Measurements from ENCODE around the gene EIF4E1B. TPM values are rescaled to one million over a fixed set of nuclear protein-coding genes. Genes with fewer than 3 reads are reported as not detected.

The EIF4E1B gene
- total RNA-seq, 2 experiments from 2014 or later: not detected

DNA sequence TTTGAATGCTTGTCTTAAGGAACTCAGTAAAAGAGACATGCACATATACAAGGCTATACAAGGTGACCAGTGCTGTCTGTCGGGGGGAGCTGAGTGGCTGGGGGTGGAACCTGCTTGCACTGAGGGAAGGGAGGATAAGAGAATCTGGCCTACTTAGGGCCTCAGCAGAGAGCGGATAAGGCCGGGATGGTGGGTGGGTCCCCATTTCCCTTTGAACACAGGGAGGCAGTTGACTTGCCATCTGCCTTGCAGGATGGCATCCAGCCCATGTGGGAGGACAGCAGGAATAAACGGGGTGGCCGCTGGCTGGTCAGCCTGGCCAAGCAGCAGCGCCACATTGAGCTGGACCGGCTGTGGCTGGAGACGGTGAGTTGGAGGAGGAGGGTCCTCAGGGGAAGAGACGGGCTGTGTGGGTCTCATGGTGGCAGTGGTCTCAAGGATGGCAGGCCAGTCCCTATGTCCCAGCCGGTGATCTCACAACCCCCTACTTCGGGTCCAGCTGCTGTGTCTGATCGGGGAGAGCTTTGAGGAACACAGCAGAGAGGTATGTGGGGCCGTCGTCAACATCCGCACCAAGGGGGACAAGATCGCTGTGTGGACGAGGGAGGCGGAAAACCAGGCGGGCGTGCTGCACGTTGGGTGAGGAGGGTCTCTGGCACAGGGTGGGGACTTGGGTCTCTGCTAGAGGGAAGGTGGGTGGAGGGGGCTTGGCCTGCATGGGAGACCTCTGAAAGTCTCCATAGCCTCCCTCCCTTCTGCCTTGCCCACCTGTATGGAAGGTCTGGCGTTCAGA is 14.6 kb downstream of the EIF4E1B start:
- H3K9me3 Mint-ChIP-seq: no peaks in the 10 kb centered on the region
- H3K4me1 Mint-ChIP-seq: peaks cover 26% of the 10 kb centered on the region
- no peak for DNase-seq
- no peaks in the 10 kb centered on the region for H3K36me3 Mint-ChIP-seq
- H3K4me3 Mint-ChIP-seq: no peak overlapping the region
- H3K27ac Mint-ChIP-seq: no peak overlapping the region
- no peaks in the 10 kb centered on the region for H3K27me3 Mint-ChIP-seq

DNA sequence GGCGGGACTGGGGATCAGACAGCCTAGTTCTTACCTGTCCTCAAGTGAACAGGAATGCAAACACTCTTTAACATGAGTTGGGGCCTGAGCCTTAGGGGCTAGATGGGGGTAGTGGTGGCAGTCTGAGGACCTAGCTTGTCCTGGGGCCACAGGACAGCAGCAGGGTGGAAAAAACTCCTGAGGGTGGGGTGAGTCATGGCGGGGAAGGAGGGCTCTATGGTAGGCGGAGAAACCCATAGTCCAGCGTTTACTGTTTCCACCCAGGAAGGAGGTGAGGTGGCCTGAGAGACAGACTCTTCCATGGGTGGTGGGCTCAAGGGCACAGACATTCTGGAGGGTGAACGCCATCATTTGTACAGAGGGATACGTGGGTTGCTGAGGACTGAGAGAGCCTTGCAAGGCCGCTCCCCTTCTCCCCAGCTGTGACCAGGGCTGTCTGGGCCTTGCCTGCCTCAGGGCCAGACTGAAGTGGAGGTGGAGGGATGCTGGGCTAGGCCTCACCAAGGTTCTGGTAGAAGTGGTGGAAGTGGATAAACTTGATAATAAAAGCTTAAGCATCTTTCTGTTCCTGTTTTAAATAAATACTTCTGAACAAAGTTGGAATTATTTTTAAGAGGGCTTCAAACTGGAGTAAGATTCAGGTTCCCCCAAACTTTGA is 15.7 kb downstream of the EIF4E1B start:
- Mint-ChIP-seq H3K4me3 (peak overlapping the region; percentile 76), H3K4me1 (peaks cover 33% of the 10 kb centered on the region), H3K36me3 (peaks cover 5% of the 10 kb centered on the region), H3K9me3 (no peaks in the 10 kb centered on the region), H3K27me3 (peaks cover 5% of the 10 kb centered on the region), H3K27ac (peak overlapping the region; percentile 80)
- no peak for DNase-seq

DNA sequence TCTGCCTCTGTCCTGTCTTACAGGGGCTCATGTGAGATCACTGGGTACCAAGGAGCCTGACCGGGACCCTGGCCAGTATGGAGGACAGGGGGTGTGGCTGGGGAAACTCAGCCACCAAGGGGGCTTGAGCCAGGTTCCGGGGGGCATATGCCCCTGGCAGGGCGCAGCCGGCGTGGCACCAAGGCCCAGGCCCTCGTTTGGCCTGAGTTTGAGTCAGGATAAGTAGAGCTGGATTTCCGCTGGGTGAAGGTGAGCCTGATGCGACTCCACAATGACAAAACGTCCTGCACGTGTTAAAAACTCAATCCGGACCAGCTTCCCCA is 16.2 kb downstream of the EIF4E1B start:
- Mint-ChIP-seq H3K27me3 (peaks cover 5% of the 10 kb centered on the region), H3K4me1 (peaks cover 37% of the 10 kb centered on the region), H3K27ac (peak overlapping the region; percentile 80), H3K9me3 (no peaks in the 10 kb centered on the region), H3K36me3 (peaks cover 8% of the 10 kb centered on the region), H3K4me3 (peak overlapping the region; percentile 76)
- DNase-seq: no peak

DNA sequence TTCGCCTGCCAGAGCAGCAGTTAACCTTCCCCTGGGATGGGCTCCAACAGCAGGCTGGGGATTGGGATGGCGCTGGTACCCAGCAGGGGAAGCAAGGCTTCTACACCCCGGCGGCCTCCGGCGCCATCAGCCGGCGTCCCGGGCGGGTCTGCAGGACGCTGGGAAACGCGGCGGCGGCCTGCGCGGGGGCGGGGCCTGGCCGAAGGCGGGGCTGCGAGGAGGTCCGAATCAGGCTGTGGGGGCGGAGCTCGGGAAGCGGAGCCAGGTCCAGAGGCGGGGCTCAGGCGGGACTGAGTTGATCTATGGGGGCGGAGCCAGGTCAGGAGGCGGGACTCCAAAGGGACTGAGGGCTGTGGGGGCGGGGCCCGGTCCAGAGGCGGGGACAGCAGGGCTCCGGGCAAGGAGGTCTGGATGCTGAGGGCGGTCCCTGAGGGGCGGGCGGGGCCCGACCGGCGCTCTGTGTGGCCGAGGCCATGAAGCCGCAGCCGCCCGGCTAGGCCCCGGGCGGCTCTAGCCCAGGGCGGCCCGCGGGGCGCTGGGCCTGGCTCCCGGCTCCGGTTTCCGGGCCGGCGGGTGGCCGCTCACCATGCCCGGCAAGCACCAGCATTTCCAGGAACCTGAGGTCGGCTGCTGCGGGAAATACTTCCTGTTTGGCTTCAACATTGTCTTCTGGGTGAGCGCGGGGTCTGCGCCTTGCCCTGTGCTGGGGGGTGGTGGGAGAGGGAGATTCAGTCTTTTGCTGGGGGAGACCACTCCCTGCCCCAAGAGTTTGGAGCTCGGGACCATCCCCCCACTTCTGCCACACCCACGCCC is 16.8 kb downstream of the EIF4E1B start, which contains the start of gene TSPAN17:
TSPAN17 (plus strand) TSS at position 455 of the 813 bp plus-strand sequence; CDS start at position 587, 132 bp downstream.
- peaks cover 5% of the 10 kb centered on the region for H3K27me3 Mint-ChIP-seq
- peak within 1 kb of the TSS; percentile 86 for H3K27ac Mint-ChIP-seq
- peaks cover 8% of the 10 kb centered on the region for H3K36me3 Mint-ChIP-seq
- peaks cover 39% of the 10 kb centered on the region for H3K4me1 Mint-ChIP-seq
- peak; percentile 99 for DNase-seq
- peak within 1 kb of the TSS; percentile 86 for H3K4me3 Mint-ChIP-seq
- no peaks in the 10 kb centered on the region for H3K9me3 Mint-ChIP-seq

DNA sequence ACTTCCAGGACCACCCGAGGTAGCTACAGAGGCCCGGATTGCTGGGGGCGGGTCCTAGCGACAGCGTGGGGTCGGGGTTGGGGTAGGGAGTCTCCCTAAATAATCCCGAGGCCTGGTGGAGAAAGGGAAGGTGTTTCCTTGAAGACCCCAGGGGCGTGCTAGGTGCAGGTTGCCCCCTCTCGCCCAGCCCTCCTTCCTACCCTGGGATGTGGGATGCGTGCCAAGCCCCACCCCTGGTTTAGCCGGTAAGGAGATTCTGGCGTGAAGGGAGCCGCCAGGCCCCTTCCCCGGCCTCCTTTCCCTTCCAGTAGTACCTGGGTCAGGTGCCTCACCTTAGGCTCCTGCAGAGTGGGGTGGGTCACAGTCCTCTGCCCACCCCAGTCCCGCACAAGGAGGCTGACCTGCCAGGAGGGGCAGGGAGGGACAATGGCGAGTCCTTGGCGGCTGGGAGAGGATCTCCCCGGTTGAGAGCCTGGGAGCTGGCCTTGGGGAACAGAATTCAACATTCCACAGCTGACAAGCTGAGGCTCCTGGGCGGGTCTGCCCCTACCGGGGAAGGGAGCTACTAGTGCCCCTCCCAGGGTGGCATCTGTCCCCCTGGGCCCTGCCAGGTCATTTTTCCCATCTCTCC is 17.5 kb downstream of the EIF4E1B start:
- peaks cover 44% of the 10 kb centered on the region for H3K4me1 Mint-ChIP-seq
- peak overlapping the region; percentile 86 for H3K4me3 Mint-ChIP-seq
- H3K36me3 Mint-ChIP-seq: peaks cover 10% of the 10 kb centered on the region
- H3K27ac Mint-ChIP-seq: peak overlapping the region; percentile 86
- no peak for DNase-seq
- H3K9me3 Mint-ChIP-seq: no peaks in the 10 kb centered on the region
- peaks cover 5% of the 10 kb centered on the region for H3K27me3 Mint-ChIP-seq

DNA sequence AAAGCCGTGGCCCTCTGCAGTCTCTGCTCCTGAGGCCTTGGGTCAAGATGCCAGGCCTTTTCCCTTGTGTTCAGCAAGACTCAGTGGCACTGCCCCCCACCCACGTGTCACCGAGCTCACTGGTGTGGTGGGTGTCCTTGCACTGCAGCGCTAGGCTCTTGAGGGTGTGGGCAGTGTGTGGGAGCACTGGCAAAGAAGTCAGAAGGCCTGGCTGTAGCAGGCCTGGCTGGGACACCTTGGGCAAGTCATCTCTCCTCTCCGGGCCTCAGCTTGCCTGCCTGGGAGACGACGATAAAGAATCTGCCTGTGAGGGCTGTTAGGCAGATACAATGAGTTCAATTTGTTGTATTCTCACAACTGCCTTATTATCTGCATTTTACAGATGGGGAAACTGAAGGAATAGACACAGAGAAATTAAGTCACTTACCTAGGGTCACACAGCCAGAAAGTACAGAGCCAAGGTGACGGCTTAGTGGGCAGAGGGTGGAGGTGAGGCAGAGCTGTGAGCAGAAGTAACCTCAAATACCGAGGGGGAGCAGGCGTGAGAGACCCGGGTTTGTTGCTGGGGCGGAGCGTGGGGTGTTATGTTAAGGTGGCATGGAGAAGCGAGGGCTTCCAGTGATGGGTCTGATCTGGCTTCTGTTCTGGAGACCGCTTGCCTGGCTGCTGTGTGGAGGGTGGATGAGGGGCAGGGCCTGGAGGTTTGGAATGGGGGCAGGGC is 18.2 kb downstream of the EIF4E1B start:
- peaks cover 16% of the 10 kb centered on the region for H3K36me3 Mint-ChIP-seq
- DNase-seq: peak; percentile 44
- H3K4me3 Mint-ChIP-seq: peak overlapping the region; percentile 86
- peaks cover 5% of the 10 kb centered on the region for H3K27me3 Mint-ChIP-seq
- peaks cover 51% of the 10 kb centered on the region for H3K4me1 Mint-ChIP-seq
- H3K27ac Mint-ChIP-seq: peak overlapping the region; percentile 46
- no peaks in the 10 kb centered on the region for H3K9me3 Mint-ChIP-seq

DNA sequence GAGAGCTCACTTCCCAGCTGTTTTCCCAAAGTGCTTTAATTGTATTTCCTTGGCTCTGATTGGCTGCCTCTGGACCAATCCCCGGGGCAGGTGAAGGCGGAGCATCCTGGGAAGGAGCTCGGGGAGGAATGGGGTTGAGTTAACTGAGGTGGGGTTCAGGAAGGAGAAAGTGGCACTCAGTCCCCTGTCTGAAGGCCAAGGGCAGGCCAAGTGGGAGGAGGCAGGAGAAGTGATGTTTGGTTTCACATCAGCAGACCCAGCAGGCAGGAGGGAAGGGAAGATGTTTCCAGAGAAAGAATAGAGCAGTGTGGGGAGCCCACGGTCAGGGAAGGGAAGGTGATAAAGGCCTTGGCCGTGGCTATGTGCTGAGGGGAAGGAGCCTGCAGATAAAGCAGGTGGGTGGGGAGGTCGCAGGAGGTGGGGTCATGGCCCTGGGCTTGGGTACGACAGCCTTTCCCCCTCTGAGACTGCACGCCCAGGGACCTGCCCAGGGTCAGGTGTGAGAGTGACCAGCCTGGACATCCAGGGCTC is 19.9 kb downstream of the EIF4E1B start:
- Mint-ChIP-seq H3K27me3 (peaks cover 5% of the 10 kb centered on the region), H3K4me3 (no peak overlapping the region), H3K9me3 (no peaks in the 10 kb centered on the region), H3K27ac (no peak overlapping the region), H3K36me3 (peaks cover 16% of the 10 kb centered on the region), H3K4me1 (peaks cover 60% of the 10 kb centered on the region)
- DNase-seq: no peak

DNA sequence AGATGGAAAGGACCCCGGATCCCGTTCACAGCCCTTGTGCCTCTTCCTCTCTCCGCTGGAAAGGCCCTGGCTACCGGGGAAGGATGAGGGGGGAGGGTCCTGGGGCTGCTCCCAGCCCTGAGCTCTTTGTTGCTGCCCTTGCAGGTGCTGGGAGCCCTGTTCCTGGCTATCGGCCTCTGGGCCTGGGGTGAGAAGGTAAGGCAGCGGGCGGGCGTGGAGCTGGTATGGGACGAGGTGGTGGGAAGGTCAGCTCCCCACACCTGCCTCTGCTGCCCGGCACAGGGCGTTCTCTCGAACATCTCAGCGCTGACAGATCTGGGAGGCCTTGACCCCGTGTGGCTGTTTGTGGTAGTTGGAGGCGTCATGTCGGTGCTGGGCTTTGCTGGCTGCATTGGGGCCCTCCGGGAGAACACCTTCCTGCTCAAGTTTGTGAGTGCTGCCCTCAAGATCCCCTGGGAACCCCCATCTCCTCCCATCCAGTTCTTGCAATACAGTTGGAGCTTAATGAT is 21.1 kb downstream of the EIF4E1B start:
- Mint-ChIP-seq H3K27me3 (peaks cover 5% of the 10 kb centered on the region), H3K4me3 (no peak overlapping the region), H3K27ac (no peak overlapping the region), H3K36me3 (peaks cover 16% of the 10 kb centered on the region), H3K9me3 (no peaks in the 10 kb centered on the region), H3K4me1 (peaks cover 53% of the 10 kb centered on the region)
- no peak for DNase-seq

DNA sequence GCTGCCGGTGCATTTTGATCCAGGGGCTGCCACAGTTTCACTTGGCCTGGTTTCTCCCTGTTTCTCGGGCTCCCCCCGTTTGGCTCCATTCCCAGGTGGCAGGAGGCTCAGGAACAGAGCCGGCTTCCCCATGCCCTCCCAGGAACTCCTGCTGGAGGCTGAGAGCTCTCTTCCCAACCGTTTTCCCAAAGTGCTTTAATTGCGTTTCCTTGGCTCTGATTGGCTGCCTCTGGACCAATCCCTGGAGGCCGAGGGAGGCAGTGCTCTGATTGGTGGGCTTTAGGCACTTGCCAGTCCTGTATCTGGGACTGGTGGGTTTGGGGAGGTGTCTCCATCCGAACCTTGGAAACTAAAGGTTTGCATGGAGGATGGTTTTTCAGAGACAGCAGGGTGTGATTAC is 21.7 kb downstream of the EIF4E1B start:
- Mint-ChIP-seq H3K36me3 (peaks cover 16% of the 10 kb centered on the region), H3K9me3 (no peaks in the 10 kb centered on the region), H3K4me1 (peaks cover 49% of the 10 kb centered on the region), H3K4me3 (no peak overlapping the region), H3K27me3 (peaks cover 5% of the 10 kb centered on the region), H3K27ac (no peak overlapping the region)
- DNase-seq: no peak

DNA sequence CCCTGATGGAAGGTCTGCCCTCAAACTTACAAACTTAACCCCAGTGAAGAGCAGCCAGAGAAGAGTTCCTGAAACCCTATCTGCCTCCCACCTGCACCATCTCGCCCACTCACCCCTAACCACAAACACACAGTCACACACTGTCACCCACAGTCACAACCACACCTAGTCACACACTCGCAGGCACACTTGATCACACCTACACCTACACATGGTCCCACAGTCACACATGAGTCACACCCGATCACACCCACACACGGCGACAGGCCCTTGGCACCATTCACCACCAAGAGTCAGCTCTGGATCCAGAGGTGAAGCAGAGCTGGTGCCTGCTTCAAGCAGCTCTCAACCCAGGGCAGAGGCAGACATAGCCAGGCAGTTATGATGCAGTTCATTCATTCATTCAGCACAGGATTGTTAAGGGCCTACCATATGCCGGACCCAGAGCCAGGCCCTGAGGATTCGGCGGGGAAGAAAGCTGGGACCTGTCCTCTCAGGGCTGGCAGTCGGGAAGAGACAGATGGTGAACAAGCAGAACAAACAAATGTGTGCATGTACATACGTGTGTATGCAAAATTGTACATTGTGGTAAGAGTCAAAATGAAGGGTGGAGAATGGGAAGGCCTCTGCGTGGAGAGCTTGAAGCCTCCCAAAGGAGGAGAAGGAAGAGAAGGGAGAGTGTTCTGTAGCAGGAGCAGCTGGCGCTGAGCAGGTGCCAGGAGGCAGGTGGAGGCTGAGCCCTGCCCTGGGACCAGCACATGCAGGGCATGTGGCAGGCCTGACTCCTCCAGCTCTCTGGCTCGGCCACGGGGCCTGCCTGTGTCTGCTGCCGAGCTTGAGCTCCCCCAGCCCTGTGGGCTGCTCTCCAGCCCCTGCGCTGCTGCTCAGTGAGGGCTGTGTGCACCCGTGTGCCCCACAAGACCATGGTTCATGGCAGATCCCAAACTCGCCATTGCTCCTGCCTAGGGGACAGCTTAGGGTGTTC is 23.2 kb downstream of the EIF4E1B start:
- peaks cover 5% of the 10 kb centered on the region for H3K27me3 Mint-ChIP-seq
- peak overlapping the region; percentile 51 for H3K27ac Mint-ChIP-seq
- H3K9me3 Mint-ChIP-seq: no peaks in the 10 kb centered on the region
- H3K36me3 Mint-ChIP-seq: peaks cover 16% of the 10 kb centered on the region
- DNase-seq: peak; percentile 85
- H3K4me1 Mint-ChIP-seq: peaks cover 55% of the 10 kb centered on the region
- H3K4me3 Mint-ChIP-seq: no peak overlapping the region

DNA sequence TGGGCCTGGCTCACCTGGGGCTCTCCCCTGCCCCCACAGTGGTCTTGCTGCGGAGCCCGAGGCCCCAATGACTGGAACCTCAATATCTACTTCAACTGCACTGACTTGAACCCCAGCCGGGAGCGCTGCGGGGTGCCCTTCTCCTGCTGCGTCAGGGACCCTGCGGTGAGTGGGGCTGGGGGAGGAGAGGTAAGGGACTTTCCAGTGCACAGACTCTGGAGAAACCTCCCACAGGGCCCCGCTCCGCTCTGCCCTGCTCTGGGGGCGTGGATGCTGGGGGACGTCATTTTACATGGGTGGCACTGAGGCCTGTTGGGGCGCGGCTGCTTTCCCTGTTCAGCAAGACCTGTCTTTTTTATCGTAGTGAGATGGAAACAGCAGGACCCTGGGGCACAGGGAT is 24.4 kb downstream of the EIF4E1B start:
- Mint-ChIP-seq H3K27ac (no peak overlapping the region), H3K36me3 (peaks cover 16% of the 10 kb centered on the region), H3K4me1 (peaks cover 55% of the 10 kb centered on the region), H3K4me3 (no peak overlapping the region), H3K9me3 (no peaks in the 10 kb centered on the region), H3K27me3 (peaks cover 5% of the 10 kb centered on the region)
- peak; percentile 12 for DNase-seq

DNA sequence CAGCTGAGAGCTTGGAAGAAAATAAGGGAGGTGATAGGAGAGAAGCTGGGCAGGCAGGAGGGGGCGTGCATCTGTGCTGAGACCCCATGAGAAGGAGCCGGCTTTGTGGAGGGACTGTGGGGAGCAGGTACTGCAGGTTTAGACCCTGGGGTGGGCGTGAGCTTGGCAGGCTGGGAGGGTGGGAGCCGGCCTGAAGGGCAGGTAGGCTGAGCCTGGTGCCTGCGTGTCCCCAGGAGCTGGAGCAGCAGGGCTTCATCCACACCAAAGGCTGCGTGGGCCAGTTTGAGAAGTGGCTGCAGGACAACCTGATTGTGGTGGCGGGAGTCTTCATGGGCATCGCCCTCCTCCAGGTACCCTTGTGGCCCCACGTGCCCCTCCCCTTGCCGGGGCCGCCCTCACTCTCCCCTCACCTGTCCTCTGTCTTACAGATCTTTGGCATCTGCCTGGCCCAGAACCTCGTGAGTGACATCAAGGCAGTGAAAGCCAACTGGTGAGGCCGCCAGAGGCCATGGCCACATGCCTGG is 26.1 kb downstream of the EIF4E1B start:
- Mint-ChIP-seq H3K27me3 (no peaks in the 10 kb centered on the region), H3K4me1 (peaks cover 52% of the 10 kb centered on the region), H3K27ac (no peak overlapping the region), H3K36me3 (peaks cover 8% of the 10 kb centered on the region), H3K4me3 (no peak overlapping the region), H3K9me3 (no peaks in the 10 kb centered on the region)
- no peak for DNase-seq

Data from activated naive CD8-positive, alpha-beta T cell treated with anti-CD3 and anti-CD28 coated beads for 36 hours (primary cell).